Testis (tissue), 2 donors: ENCODE measurements around the gene WDR45B.

ENCODE experiments used
- CTCF ChIP-seq, 3 experiments: fragments of 450-650 bp in 2 of 3; fragments of 200-600 bp in 1 of 3; sonication (generic) in 1 of 3; IDR thresholded peaks; one replicate each; pipeline ENCODE4 v1.5.1; 2016 to 2019; ENCODE audit warnings: antibody characterized with exemption in 3 of 3, mild to moderate bottlenecking in 2 of 3, moderate library complexity in 1 of 3
- POLR2A ChIP-seq: fragments of 450-650 bp; IDR thresholded peaks from one replicate; pipeline ENCODE4 v1.6.1; 2017; ENCODE audit warnings: antibody characterized with exemption, mild to moderate bottlenecking, moderate library complexity

GRCh38 chr17:82568997-82569393 lies 79.2 kb downstream of the WDR45B start:
- TF ChIP-seq CTCF (IDR thresholded peaks at IDR 0.05) = no peak
- no peak for TF ChIP-seq POLR2A
